HG02642 (cell line): ENCODE measurements around the gene SLC35B2.
A peak's percentile ranks its signal among the peaks of the same experiment; 100 is the strongest.
"Not testable (repeated sequence)": the region's sequence is repeated elsewhere in the genome, so short reads cannot be mapped to it uniquely, and the experiment has no call there.

Experiments used
- ATAC-seq: cut with Tn5 transposase; IDR thresholded peaks from one replicate; pipeline ENCODE4 v1.9.1; 2021; ENCODE audit warnings: mild to moderate bottlenecking; ENCODE audit not compliant: unreplicated experiment, poor library complexity

SLC35B2 gene

GRCh38 chr6:44237021-44237812 is 20.1 kb downstream of the SLC35B2 start:
- ATAC-seq = peak; percentile 60

GRCh38 chr6:44235891-44236516 is 21.3 kb downstream of the SLC35B2 start:
- ATAC-seq = no peak

- ATAC-seq = no peak
These were observed 22.1 kb downstream of the SLC35B2 start for GRCh38 chr6:44235269-44235668.

- ATAC-seq = no peak
These were observed 23.0 kb downstream of the SLC35B2 start for GRCh38 chr6:44234101-44235025.

- ATAC-seq = no peak
These were observed 23.7 kb downstream of the SLC35B2 start for GRCh38 chr6:44233567-44234100.

GRCh38 chr6:44232676-44233566 is 24.4 kb downstream of the SLC35B2 start:
- ATAC-seq = no peak

GRCh38 chr6:44231426-44231825 is 25.9 kb downstream of the SLC35B2 start:
- not testable (repeated sequence) for ATAC-seq

GRCh38 chr6:44230034-44230675 is 27.2 kb downstream of the SLC35B2 start:
- no peak for ATAC-seq

- no peak for ATAC-seq
These were observed 27.8 kb downstream of the SLC35B2 start for GRCh38 chr6:44229376-44230033.

GRCh38 chr6:44228836-44229235 is 28.5 kb downstream of the SLC35B2 start:
- no peak for ATAC-seq

GRCh38 chr6:44228433-44228832 is 28.9 kb downstream of the SLC35B2 start:
- no peak for ATAC-seq

GRCh38 chr6:44228031-44228430 is 29.3 kb downstream of the SLC35B2 start:
- no peak for ATAC-seq

GRCh38 chr6:44227148-44227793 is 30.1 kb downstream of the SLC35B2 start:
- no peak for ATAC-seq

GRCh38 chr6:44226368-44227147 is 30.8 kb downstream of the SLC35B2 start:
- no peak for ATAC-seq

- no peak for ATAC-seq
These were observed 31.6 kb downstream of the SLC35B2 start for GRCh38 chr6:44225579-44226325.

GRCh38 chr6:44224965-44225305 is 32.4 kb downstream of the SLC35B2 start:
- no peak for ATAC-seq
